Heart left ventricle (tissue), 16 donors: ENCODE measurements around the gene IMMP2L. TPM values are rescaled to one million over a fixed set of nuclear protein-coding genes. Genes with fewer than 3 reads are reported as not detected.

ENCODE experiments used
- ATAC-seq, 4 donors: fragments of 200-7000 bp; cut with Tn5 transposase; one replicate each; pipeline ENCODE4 v1.9.1; 2020 to 2022; ENCODE audit warnings: moderate library complexity in 4 of 4, mild to moderate bottlenecking in 3 of 4, moderate number of reproducible peaks in 1 of 4
- DNase-seq, 5 donors: peaks; one replicate each; pipeline ENCODE4 v3.0.0-alpha.2; 2020
- H3K27ac ChIP-seq, 12 donors: fragments of 200-600 bp; sonication (generic) in 4 of 12; one replicate each; pipeline versions ENCODE4 v1.5.0 to v1.8.0; 2016 to 2022; ENCODE audit warnings: mild to moderate bottlenecking in 2 of 12
- H3K27me3 ChIP-seq, 9 donors: fragments of 200-600 bp; sonication (generic) in 2 of 9; one replicate each; pipeline versions ENCODE4 v1.5.1 to v1.8.0; 2016 to 2022; ENCODE audit warnings: mild to moderate bottlenecking in 3 of 9
- H3K36me3 ChIP-seq, 9 donors: fragments of 200-600 bp; sonication (generic) in 2 of 9; one replicate each; pipeline versions ENCODE4 v1.5.0 to v1.8.0; 2018 to 2022; ENCODE audit warnings: mild to moderate bottlenecking in 2 of 9
- H3K4me1 ChIP-seq, 12 donors: fragments of 200-600 bp; sonication (generic) in 4 of 12; one replicate each; pipeline versions ENCODE4 v1.5.0 to v1.8.0; 2016 to 2022; ENCODE audit warnings: mild to moderate bottlenecking in 3 of 12
- H3K4me3 ChIP-seq, 12 donors: fragments of 200-600 bp; sonication (generic) in 4 of 12; one replicate each; pipeline versions ENCODE4 v1.5.0 to v1.8.0; 2017 to 2022; ENCODE audit warnings: mild to moderate bottlenecking in 9 of 12, moderate library complexity in 4 of 12
- H3K9me3 ChIP-seq, 12 donors: fragments of 200-600 bp; sonication (generic) in 4 of 12; one replicate each; pipeline versions ENCODE4 v1.5.0 to v1.8.0; 2016 to 2022; ENCODE audit warnings: mild to moderate bottlenecking in 1 of 12
- POLR2A ChIP-seq, 2 donors: fragments of 450-650 bp; IDR thresholded peaks; one replicate each; pipeline ENCODE4 v1.6.1; 2017; ENCODE audit warnings: antibody characterized with exemption in 2 of 2, mild to moderate bottlenecking in 2 of 2, moderate library complexity in 2 of 2
- WGBS, 4 donors: extraction: QIAGEN DNeasy Blood & Tissue Kit in 2 of 4; methylation state at CpG; one replicate each; pipeline versions ENCODE4 v1.1.5 to v1.1.7; 2013 to 2018; 5-methylcytosine and 5-hydroxymethylcytosine counted together
- intact Hi-C, 10 donors: fragments of 100-400 bp; cut with DNase I; formaldehyde crosslinking; loops; one replicate each; pipeline versions ENCODE4 v1.11.1 to v1.14.2; 2022
- polyA plus RNA-seq, 2 donors: library from polyadenylated mRNA; stranded (reverse); fragments of 200-250 nt; gene quantifications; one replicate each; pipeline ENCODE4 v1.2.3, GENCODE V29; 2013
- total RNA-seq, 9 donors: library from RNA; depleted of rRNA in 2 of 9; stranded (reverse); fragments of >200 nt in 2 of 9; fragmentation: NEBNext Ultra II Directional in 3 of 9; extraction: Animal tissue kit (Norgen Biotek cat#: 25700) in 3 of 9; gene quantifications; one replicate each; pipeline versions ENCODE4 v1.1.0 to v1.2.4, GENCODE V29; 2016 to 2023
- TF ChIP-seq, protein P1 (sequence below), 12 donors: fragments of 200-600 bp; sonication (generic) in 4 of 12; IDR thresholded peaks; one replicate each; pipeline versions ENCODE4 v1.5.0 to v1.8.0; 2018 to 2022; ENCODE audit warnings: antibody characterized with exemption in 12 of 12, mild to moderate bottlenecking in 5 of 12
- donor health status: ischemic (EF 13 %, LVEDD 7.1; RV severe dilation, severe dysfunction).
- donor health status: healthy with polysubstance abuse.
- donor health status: DM: no; HTN: yes; CAD: no.
- donor health status: DM: no; HTN: no; CAD: no.
- donor health status: ischemic (EF 25% LVEDD 6.9; RV normal size, moderate dysfunction).
- donor health status: ischemic (EF 25% LVEDD 5.7; RV mildly dilated, moderate dysfunction).
- donor health status: healthy.
- donor health status: DM: yes; HTN: yes; CAD: no.
- donor health status: ischemic (EF 35%, LVEDD 5.7; RV mildly dilated, moderate dysfunction).
- donor health status: nonischemic (EF 11% LVEDD 7.7; RV severe dilation, severe dysfunction).
- donor health status: DM: yes; HTN: yes; CAD: no.
- donor health status: PGD.
- donor health status: ischemic (EF 29% LVEDD 5.4; RV normal size, mild dysfunction).
- donor health status: nonischemic (EF 23%, LVEDD 6.1; RV moderate dilation, normal function).

The IMMP2L gene
- total and polyA plus RNA-seq, 11 donors = 5.1 to 17.2 (median 15.9) TPM

DNA sequence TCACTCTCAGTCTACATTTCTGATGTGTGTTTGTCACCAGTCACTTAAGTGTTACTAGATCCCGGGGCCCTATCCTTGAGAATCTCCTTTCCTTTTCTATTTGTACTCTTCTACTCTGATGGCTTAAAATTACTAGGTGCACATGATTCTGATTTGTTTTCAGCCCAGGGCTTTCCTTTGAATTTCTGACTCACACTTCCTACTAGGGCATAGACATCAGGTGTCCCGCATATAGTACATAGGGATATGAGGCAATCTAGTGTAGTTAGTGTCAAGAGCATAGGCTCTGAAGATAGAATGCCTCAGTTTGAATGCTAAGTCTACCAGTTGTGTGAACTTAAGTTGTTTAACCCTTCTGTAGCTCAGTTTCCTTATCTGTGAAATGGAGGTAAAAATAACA lies 520.7 kb downstream of the IMMP2L start:
- no peak for TF ChIP-seq POLR2A (IDR thresholded peaks at IDR 0.05)
- TF ChIP-seq, protein P1, sequence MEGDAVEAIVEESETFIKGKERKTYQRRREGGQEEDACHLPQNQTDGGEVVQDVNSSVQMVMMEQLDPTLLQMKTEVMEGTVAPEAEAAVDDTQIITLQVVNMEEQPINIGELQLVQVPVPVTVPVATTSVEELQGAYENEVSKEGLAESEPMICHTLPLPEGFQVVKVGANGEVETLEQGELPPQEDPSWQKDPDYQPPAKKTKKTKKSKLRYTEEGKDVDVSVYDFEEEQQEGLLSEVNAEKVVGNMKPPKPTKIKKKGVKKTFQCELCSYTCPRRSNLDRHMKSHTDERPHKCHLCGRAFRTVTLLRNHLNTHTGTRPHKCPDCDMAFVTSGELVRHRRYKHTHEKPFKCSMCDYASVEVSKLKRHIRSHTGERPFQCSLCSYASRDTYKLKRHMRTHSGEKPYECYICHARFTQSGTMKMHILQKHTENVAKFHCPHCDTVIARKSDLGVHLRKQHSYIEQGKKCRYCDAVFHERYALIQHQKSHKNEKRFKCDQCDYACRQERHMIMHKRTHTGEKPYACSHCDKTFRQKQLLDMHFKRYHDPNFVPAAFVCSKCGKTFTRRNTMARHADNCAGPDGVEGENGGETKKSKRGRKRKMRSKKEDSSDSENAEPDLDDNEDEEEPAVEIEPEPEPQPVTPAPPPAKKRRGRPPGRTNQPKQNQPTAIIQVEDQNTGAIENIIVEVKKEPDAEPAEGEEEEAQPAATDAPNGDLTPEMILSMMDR (IDR thresholded peaks at IDR 0.05) = no peak
- no peaks in the 10 kb centered on the region for H3K27me3 ChIP-seq
- no peaks in the 10 kb centered on the region for H3K9me3 ChIP-seq
- intact Hi-C loops = no loop called here
- no peak overlapping the region for H3K4me3 ChIP-seq
- ATAC-seq (no peak), DNase-seq (no peak)
- no peak overlapping the region for H3K27ac ChIP-seq
- 77 to 88% (median 79%) methylated on average over 2 of the region's 2 CpGs for WGBS, 4 donors
- H3K4me1 ChIP-seq = peaks cover 0 to 4% (median 0%) of the 10 kb centered on the region in 12 donors
- H3K36me3 ChIP-seq = no peaks in the 10 kb centered on the region

DNA sequence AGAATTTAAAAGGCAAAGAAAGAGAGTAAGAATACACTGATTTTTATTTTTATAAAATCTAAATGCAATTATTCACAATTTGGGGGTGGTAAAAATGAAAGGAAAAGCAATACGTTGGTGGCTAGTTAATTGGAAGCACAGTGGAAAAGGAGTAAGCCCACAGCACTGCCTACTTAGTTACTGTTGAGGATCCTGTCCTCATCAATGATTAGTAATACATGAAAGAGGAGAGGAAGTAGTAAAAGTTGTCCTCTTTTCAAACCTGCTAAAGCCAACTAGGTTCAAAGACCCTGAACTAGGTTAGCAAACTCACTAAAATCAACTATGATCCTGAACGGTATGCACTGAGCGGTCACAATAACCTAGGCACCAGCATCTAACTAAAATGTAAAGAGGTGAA lies 524.1 kb downstream of the IMMP2L start:
- Histone ChIP-seq H3K9me3 (no peaks in the 10 kb centered on the region), H3K36me3 (no peaks in the 10 kb centered on the region), H3K27ac (no peak overlapping the region), H3K4me3 (no peak overlapping the region), H3K27me3 (no peaks in the 10 kb centered on the region), H3K4me1 (no peaks in the 10 kb centered on the region)
- ATAC-seq = no peak
- intact Hi-C loops = no loop called here
- DNase-seq = no peak
- WGBS, 4 donors = 87 to 91% (median 89%) methylated on average over 3 of the region's 3 CpGs
- no peak for TF ChIP-seq POLR2A (IDR thresholded peaks at IDR 0.05)
- TF ChIP-seq, protein P1 (IDR thresholded peaks at IDR 0.05) = no peak

DNA sequence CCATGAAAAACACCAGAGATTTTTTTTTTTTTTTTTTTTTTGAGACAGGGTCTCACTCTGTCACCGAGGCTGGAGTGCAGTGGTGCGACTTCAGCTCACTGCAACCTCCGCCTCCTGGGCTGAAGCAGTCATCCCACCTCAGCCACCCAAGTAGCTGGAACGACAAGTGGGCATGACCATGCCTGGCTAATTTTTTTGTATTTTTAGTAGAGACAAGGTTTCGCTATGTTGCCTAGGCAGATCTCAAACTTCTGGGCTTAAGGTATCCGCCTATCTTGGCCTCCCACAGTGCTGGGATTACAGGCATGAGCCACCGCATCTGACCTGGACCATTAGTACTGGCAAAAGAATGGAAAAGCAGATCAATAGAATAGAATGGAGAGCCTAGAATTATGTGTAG lies 530.4 kb downstream of the IMMP2L start:
- no peak for ATAC-seq
- no peaks in the 10 kb centered on the region for H3K27me3 ChIP-seq
- H3K9me3 ChIP-seq = no peaks in the 10 kb centered on the region
- H3K4me1 ChIP-seq = peaks cover 0 to 16% (median 6%) of the 10 kb centered on the region in 12 donors
- no peak for DNase-seq
- TF ChIP-seq, protein P1 (IDR thresholded peaks at IDR 0.05) = no peak
- TF ChIP-seq POLR2A (IDR thresholded peaks at IDR 0.05) = no peak
- no peak overlapping the region for H3K27ac ChIP-seq
- intact Hi-C loops = no loop called here
- WGBS, 4 donors = 96 to 98% (median 98%) methylated on average over 7 of the region's 7 CpGs
- H3K4me3 ChIP-seq = no peak overlapping the region
- H3K36me3 ChIP-seq = no peaks in the 10 kb centered on the region

DNA sequence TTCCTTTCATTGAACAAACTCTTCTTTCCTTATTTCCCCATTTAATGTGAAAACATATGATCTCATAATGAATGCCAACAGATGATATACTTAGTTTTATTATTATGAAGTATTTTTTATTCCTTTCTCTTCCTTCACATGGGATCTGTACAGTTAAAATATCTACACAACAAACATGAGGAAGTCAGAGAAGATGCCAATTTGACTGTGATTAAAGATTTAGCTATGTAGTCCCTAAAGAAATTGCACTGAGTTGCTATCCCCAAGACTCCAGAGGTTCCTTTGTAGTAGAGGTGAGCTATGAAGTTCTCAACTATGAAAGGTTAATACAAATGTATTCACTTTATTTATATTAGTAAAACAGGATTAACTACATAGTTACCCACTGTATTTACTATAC lies 532.0 kb downstream of the IMMP2L start:
- Histone ChIP-seq H3K36me3 (no peaks in the 10 kb centered on the region), H3K27ac (no peak overlapping the region), H3K27me3 (no peaks in the 10 kb centered on the region), H3K4me3 (no peak overlapping the region), H3K9me3 (no peaks in the 10 kb centered on the region), H3K4me1 (peaks cover 0 to 16% (median 6%) of the 10 kb centered on the region in 12 donors)
- ATAC-seq = no peak
- intact Hi-C loops = no loop called here
- DNase-seq = no peak
- TF ChIP-seq, protein P1 (IDR thresholded peaks at IDR 0.05) = no peak
- TF ChIP-seq POLR2A (IDR thresholded peaks at IDR 0.05) = no peak
